ENCODE results near the gene CUL9. TPM values are rescaled to one million over a fixed set of nuclear protein-coding genes. Genes with fewer than 3 reads are reported as not detected.

CUL9 gene
- total RNA-seq, 1 experiment from 2014 or later, result 15.2 TPM

DNA sequence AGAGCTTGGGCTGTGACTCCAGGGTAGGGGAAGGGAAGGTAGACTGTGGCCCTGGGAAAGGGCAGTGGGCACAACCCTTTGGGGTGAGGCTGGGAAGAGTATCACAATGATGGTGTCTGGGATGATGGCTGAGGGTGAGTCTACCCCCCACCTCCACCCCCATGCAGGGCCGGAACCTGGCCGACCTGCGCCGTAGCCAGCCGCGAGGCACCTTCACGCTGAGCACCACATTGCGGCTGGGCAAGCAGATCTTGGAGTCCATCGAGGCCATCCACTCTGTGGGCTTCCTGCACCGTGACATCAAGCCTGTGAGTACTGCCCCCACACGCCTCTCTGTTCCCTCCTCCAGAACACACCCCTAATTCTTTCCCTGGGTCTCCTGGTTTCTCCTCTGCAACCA, 71.4 kb downstream of the CUL9 start:
- no peaks in the 10 kb centered on the region for H3K79me2 ChIP-seq (ENCODE audit: insufficient read depth, low read length)
- no peak overlapping the region for H3K27ac ChIP-seq (ENCODE audit: insufficient read length, low read depth, low read length)
- no peak overlapping the region for H2AFZ ChIP-seq (ENCODE audit: low read length)
- peaks cover 18% of the 10 kb centered on the region for H3K27me3 Mint-ChIP-seq (ENCODE audit: low read depth)
- H3K23ac ChIP-seq (ENCODE audit: insufficient read length, low read depth, low read length), result no peak overlapping the region
- no peak overlapping the region for H3K18ac ChIP-seq (ENCODE audit: insufficient read length, low read depth, low read length)
- H3K36me3 Mint-ChIP-seq (ENCODE audit: insufficient read depth in 1 of 3, low read depth in 3 of 3), result peaks cover 0 to 2% (median 0%) of the 10 kb centered on the region in 3 experiments; a peak in 1 of 7 replicates
- H2BK5ac ChIP-seq (ENCODE audit: insufficient read length, low read length), result no peak overlapping the region
- WGBS (ENCODE audit: extremely low coverage, insufficient read length, low lambda C conversion rate), result no CpG with 5 or more reads among the region's 11 CpGs
- H2BK20ac ChIP-seq (ENCODE audit: low read depth, low read length, poor library complexity, severe bottlenecking), result no peak overlapping the region
- no peaks in the 10 kb centered on the region for H4K20me1 ChIP-seq (ENCODE audit: control insufficient read depth, insufficient read depth, insufficient read length)
- H4K91ac ChIP-seq (ENCODE audit: insufficient read length, low read depth, low read length), result no peak overlapping the region
- no peak overlapping the region for H2BK15ac ChIP-seq (ENCODE audit: low read depth, low read length)
- H3K9me3 ChIP-seq (ENCODE audit: control insufficient read depth, low read depth, low read length), result no peaks in the 10 kb centered on the region
- DNase-seq, result no peak
- H3K4ac ChIP-seq (ENCODE audit: low read depth, low read length), result no peak overlapping the region
- no peaks in the 10 kb centered on the region for H3K4me1 ChIP-seq (ENCODE audit: insufficient read depth, low read length)
- no peak overlapping the region for H3K4me2 ChIP-seq (ENCODE audit: insufficient read depth, insufficient read length, low read length)
- H3K14ac ChIP-seq (ENCODE audit: insufficient read depth, low read length), result no peak overlapping the region
- H2AK5ac ChIP-seq (ENCODE audit: insufficient read length, low read length), result no peak overlapping the region
- no peak overlapping the region for H4K8ac ChIP-seq (replicated peaks; ENCODE audit: insufficient read length, low read depth, low read length)
- no peaks in the 10 kb centered on the region for H3K9me3 Mint-ChIP-seq
- no peak overlapping the region for H3K56ac ChIP-seq (ENCODE audit: insufficient read length, low read depth, low read length)
- H3K4me1 Mint-ChIP-seq, result peaks cover 19 to 21% of the 10 kb centered on the region in 2 experiments
- H2BK120ac ChIP-seq (ENCODE audit: low read depth, low read length, poor library complexity, severe bottlenecking), result no peak overlapping the region
- H3K4me3 Mint-ChIP-seq, result no peak overlapping the region
- H3K79me1 ChIP-seq (ENCODE audit: insufficient read depth, low read depth, low read length, poor library complexity, severe bottlenecking), result no peaks in the 10 kb centered on the region
- H3K27me3 ChIP-seq (ENCODE audit: insufficient read depth, low read length), result no peaks in the 10 kb centered on the region
- H3T11ph ChIP-seq (ENCODE audit: low read length), result no peak overlapping the region
- no peak overlapping the region for H2BK12ac ChIP-seq (ENCODE audit: insufficient read length, low read depth, low read length)
- H3K9ac ChIP-seq (ENCODE audit: extremely low read depth, insufficient read length, low read length), result no peak overlapping the region
- TF ChIP-seq, protein P1, sequence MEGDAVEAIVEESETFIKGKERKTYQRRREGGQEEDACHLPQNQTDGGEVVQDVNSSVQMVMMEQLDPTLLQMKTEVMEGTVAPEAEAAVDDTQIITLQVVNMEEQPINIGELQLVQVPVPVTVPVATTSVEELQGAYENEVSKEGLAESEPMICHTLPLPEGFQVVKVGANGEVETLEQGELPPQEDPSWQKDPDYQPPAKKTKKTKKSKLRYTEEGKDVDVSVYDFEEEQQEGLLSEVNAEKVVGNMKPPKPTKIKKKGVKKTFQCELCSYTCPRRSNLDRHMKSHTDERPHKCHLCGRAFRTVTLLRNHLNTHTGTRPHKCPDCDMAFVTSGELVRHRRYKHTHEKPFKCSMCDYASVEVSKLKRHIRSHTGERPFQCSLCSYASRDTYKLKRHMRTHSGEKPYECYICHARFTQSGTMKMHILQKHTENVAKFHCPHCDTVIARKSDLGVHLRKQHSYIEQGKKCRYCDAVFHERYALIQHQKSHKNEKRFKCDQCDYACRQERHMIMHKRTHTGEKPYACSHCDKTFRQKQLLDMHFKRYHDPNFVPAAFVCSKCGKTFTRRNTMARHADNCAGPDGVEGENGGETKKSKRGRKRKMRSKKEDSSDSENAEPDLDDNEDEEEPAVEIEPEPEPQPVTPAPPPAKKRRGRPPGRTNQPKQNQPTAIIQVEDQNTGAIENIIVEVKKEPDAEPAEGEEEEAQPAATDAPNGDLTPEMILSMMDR (conservative IDR thresholded peaks at IDR 0.05), result no peak
- no peak overlapping the region for H3K27ac Mint-ChIP-seq
- no peak overlapping the region for H4K5ac ChIP-seq (ENCODE audit: insufficient read length, low read depth, low read length)
- no peaks in the 10 kb centered on the region for H3K23me2 ChIP-seq (ENCODE audit: insufficient read length, low read depth, low read length, poor library complexity, severe bottlenecking)
